Heart left ventricle (tissue), 16 donors: ENCODE data around the gene POMT1. TPM values are rescaled to one million over a fixed set of nuclear protein-coding genes. Genes with fewer than 3 reads are reported as not detected.
A peak's percentile ranks its signal among the peaks of the same experiment; 100 is the strongest.

Experiments
- ATAC-seq, 4 donors: fragments of 200-7000 bp; cut with Tn5 transposase; one replicate each; pipeline ENCODE4 v1.9.1; 2020 to 2022; ENCODE audit warnings: moderate library complexity in 4 of 4, mild to moderate bottlenecking in 3 of 4, moderate number of reproducible peaks in 1 of 4
- DNase-seq, 5 donors: peaks; one replicate each; pipeline ENCODE4 v3.0.0-alpha.2; 2020
- H3K27ac ChIP-seq, 12 donors: fragments of 200-600 bp; sonication (generic) in 4 of 12; one replicate each; pipeline versions ENCODE4 v1.5.0 to v1.8.0; 2016 to 2022; ENCODE audit warnings: mild to moderate bottlenecking in 2 of 12
- H3K27me3 ChIP-seq, 9 donors: fragments of 200-600 bp; sonication (generic) in 2 of 9; one replicate each; pipeline versions ENCODE4 v1.5.1 to v1.8.0; 2016 to 2022; ENCODE audit warnings: mild to moderate bottlenecking in 3 of 9
- H3K36me3 ChIP-seq, 9 donors: fragments of 200-600 bp; sonication (generic) in 2 of 9; one replicate each; pipeline versions ENCODE4 v1.5.0 to v1.8.0; 2018 to 2022; ENCODE audit warnings: mild to moderate bottlenecking in 2 of 9
- H3K4me1 ChIP-seq, 12 donors: fragments of 200-600 bp; sonication (generic) in 4 of 12; one replicate each; pipeline versions ENCODE4 v1.5.0 to v1.8.0; 2016 to 2022; ENCODE audit warnings: mild to moderate bottlenecking in 3 of 12
- H3K4me3 ChIP-seq, 12 donors: fragments of 200-600 bp; sonication (generic) in 4 of 12; one replicate each; pipeline versions ENCODE4 v1.5.0 to v1.8.0; 2017 to 2022; ENCODE audit warnings: mild to moderate bottlenecking in 9 of 12, moderate library complexity in 4 of 12
- H3K9me3 ChIP-seq, 12 donors: fragments of 200-600 bp; sonication (generic) in 4 of 12; one replicate each; pipeline versions ENCODE4 v1.5.0 to v1.8.0; 2016 to 2022; ENCODE audit warnings: mild to moderate bottlenecking in 1 of 12
- POLR2A ChIP-seq, 2 donors: fragments of 450-650 bp; IDR thresholded peaks; one replicate each; pipeline ENCODE4 v1.6.1; 2017; ENCODE audit warnings: antibody characterized with exemption in 2 of 2, mild to moderate bottlenecking in 2 of 2, moderate library complexity in 2 of 2
- WGBS, 4 donors: extraction: QIAGEN DNeasy Blood & Tissue Kit in 2 of 4; methylation state at CpG; one replicate each; pipeline versions ENCODE4 v1.1.5 to v1.1.7; 2013 to 2018; 5-methylcytosine and 5-hydroxymethylcytosine counted together
- intact Hi-C, 10 donors: fragments of 100-400 bp; cut with DNase I; formaldehyde crosslinking; loops; one replicate each; pipeline versions ENCODE4 v1.11.1 to v1.14.2; 2022
- polyA plus RNA-seq, 2 donors: library from polyadenylated mRNA; stranded (reverse); fragments of 200-250 nt; gene quantifications; one replicate each; pipeline ENCODE4 v1.2.3, GENCODE V29; 2013
- total RNA-seq, 9 donors: library from RNA; depleted of rRNA in 2 of 9; stranded (reverse); fragments of >200 nt in 2 of 9; fragmentation: NEBNext Ultra II Directional in 3 of 9; extraction: Animal tissue kit (Norgen Biotek cat#: 25700) in 3 of 9; gene quantifications; one replicate each; pipeline versions ENCODE4 v1.1.0 to v1.2.4, GENCODE V29; 2016 to 2023
- TF ChIP-seq, protein P1 (sequence below), 12 donors: fragments of 200-600 bp; sonication (generic) in 4 of 12; IDR thresholded peaks; one replicate each; pipeline versions ENCODE4 v1.5.0 to v1.8.0; 2018 to 2022; ENCODE audit warnings: antibody characterized with exemption in 12 of 12, mild to moderate bottlenecking in 5 of 12
- donor health status: ischemic (EF 13 %, LVEDD 7.1; RV severe dilation, severe dysfunction).
- donor health status: healthy with polysubstance abuse.
- donor health status: DM: no; HTN: yes; CAD: no.
- donor health status: DM: no; HTN: no; CAD: no.
- donor health status: ischemic (EF 25% LVEDD 6.9; RV normal size, moderate dysfunction).
- donor health status: ischemic (EF 25% LVEDD 5.7; RV mildly dilated, moderate dysfunction).
- donor health status: healthy.
- donor health status: DM: yes; HTN: yes; CAD: no.
- donor health status: ischemic (EF 35%, LVEDD 5.7; RV mildly dilated, moderate dysfunction).
- donor health status: nonischemic (EF 11% LVEDD 7.7; RV severe dilation, severe dysfunction).
- donor health status: DM: yes; HTN: yes; CAD: no.
- donor health status: PGD.
- donor health status: ischemic (EF 29% LVEDD 5.4; RV normal size, mild dysfunction).
- donor health status: nonischemic (EF 23%, LVEDD 6.1; RV moderate dilation, normal function).

Gene POMT1
- total and polyA plus RNA-seq, 11 donors: 15.3 to 28.8 (median 20.3) TPM

DNA sequence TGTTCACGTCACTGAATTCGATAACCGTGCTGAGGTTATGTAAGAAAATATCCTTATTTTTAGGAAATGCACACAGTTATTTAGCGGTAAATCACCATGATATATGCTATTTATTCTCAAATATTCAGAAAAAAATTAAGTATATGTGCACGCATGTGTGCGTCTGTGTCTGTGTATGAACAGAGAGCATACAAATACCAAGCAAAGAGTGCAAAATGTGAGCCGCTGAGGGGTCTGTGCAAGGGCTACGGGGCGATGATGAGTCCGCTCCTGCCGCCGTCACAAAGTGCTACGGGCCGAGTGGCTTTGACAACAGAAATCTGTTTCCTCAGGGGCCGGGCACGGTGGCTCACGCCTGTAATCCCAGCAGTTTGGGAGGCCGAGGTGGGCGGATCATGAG lies 35.2 kb downstream of the POMT1 start:
- H3K4me3 ChIP-seq: no peak overlapping the region
- ATAC-seq (no peak), DNase-seq (no peak)
- peaks cover 0 to 5% (median 0%) of the 10 kb centered on the region in 12 donors for H3K4me1 ChIP-seq
- 92 to 96% (median 94%) methylated on average over 19 of the region's 19 CpGs for WGBS, 4 donors
- H3K27ac ChIP-seq: no peak overlapping the region
- TF ChIP-seq POLR2A (IDR thresholded peaks at IDR 0.05): no peak
- TF ChIP-seq, protein P1, sequence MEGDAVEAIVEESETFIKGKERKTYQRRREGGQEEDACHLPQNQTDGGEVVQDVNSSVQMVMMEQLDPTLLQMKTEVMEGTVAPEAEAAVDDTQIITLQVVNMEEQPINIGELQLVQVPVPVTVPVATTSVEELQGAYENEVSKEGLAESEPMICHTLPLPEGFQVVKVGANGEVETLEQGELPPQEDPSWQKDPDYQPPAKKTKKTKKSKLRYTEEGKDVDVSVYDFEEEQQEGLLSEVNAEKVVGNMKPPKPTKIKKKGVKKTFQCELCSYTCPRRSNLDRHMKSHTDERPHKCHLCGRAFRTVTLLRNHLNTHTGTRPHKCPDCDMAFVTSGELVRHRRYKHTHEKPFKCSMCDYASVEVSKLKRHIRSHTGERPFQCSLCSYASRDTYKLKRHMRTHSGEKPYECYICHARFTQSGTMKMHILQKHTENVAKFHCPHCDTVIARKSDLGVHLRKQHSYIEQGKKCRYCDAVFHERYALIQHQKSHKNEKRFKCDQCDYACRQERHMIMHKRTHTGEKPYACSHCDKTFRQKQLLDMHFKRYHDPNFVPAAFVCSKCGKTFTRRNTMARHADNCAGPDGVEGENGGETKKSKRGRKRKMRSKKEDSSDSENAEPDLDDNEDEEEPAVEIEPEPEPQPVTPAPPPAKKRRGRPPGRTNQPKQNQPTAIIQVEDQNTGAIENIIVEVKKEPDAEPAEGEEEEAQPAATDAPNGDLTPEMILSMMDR (IDR thresholded peaks at IDR 0.05): no peak
- no peaks in the 10 kb centered on the region for H3K27me3 ChIP-seq
- peaks cover 0 to 12% (median 6%) of the 10 kb centered on the region in 12 donors for H3K9me3 ChIP-seq
- H3K36me3 ChIP-seq: no peaks in the 10 kb centered on the region
- intact Hi-C loops: loop anchor here in 1 of 10 donors (10.0 kb wide), 1 partner anchor 207 kb away; the partner anchor contains the start of gene RAPGEF1

DNA sequence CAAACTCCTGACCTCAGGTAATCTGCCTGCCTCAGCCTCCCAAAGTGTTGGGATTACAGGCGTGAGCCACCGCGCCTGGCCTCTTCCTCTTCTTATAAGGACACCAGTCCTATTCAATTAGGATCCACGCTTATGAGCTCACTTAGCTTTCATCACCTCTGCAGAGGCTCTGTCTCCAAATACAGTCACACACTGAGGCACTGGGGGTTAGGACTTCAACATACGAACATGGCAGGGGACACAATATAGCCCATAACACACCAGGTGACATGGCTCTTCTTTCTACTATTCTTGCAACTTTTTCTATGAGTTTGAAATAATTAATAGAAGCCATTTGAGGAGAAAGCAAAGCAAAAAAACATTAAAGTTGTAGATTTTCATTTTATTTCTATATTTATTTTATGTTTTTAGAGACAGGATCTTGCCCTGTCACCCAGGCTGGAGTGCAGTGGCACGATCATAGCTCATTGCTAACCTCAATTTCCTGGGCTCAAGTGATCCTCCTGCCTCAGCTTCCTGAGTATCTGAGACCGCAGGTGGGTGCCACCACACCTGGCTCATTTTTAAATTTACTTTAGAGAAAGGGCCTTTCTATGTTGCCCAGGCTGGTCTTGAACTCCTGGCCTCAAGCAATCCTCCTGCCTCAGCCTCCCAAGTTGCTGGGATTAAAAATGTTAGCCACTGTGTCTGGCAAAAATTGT lies 36.7 kb downstream of the POMT1 start:
- ATAC-seq (no peak), DNase-seq (no peak)
- Histone ChIP-seq H3K4me1 (peaks cover 0 to 5% (median 0%) of the 10 kb centered on the region in 12 donors), H3K27ac (no peak overlapping the region), H3K36me3 (no peaks in the 10 kb centered on the region), H3K27me3 (peaks cover 0 to 8% (median 0%) of the 10 kb centered on the region in 9 donors), H3K4me3 (no peak overlapping the region), H3K9me3 (peaks cover 0 to 25% (median 16%) of the 10 kb centered on the region in 12 donors)
- TF ChIP-seq, protein P1 (IDR thresholded peaks at IDR 0.05): no peak
- no peak for TF ChIP-seq POLR2A (IDR thresholded peaks at IDR 0.05)
- WGBS, 4 donors: 86 to 87% (median 86%) methylated on average over 7 of the region's 7 CpGs
- intact Hi-C loops: loop anchor here in 1 of 10 donors (10.0 kb wide), 1 partner anchor 205 kb away; the partner anchor contains the start of gene RAPGEF1

DNA sequence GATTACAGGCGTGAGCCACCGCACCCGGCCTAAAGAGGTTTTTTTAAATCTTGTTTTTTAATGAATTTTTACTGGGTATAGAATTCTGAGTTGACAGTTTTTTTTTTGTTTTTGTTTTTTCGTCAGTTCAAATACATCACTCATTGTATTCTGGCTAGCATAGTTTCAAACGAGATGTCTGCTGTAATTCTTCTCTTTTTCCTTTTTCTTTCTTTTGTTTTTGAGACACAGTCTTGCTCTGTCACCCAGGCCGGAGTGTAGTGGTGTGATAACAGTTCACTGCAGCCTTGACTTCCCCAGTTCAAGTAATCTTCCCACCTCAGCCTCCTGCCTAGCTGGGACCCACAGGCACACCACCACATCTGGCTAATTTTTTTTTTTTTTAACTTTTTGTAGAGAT lies 40.4 kb downstream of the POMT1 start:
- 89 to 94% (median 92%) methylated on average over 6 of the region's 6 CpGs for WGBS, 4 donors
- no peak overlapping the region for H3K4me3 ChIP-seq
- H3K36me3 ChIP-seq: no peaks in the 10 kb centered on the region
- H3K27me3 ChIP-seq: peaks cover 7 to 45% (median 27%) of the 10 kb centered on the region in 9 donors
- TF ChIP-seq, protein P1 (IDR thresholded peaks at IDR 0.05): no peak
- no peak for TF ChIP-seq POLR2A (IDR thresholded peaks at IDR 0.05)
- H3K27ac ChIP-seq: no peak overlapping the region
- peaks cover 0 to 27% (median 16%) of the 10 kb centered on the region in 12 donors for H3K9me3 ChIP-seq
- no peak for DNase-seq
- intact Hi-C loops: no loop called here
- no peak for ATAC-seq
- peaks cover 0 to 20% (median 8%) of the 10 kb centered on the region in 12 donors for H3K4me1 ChIP-seq

DNA sequence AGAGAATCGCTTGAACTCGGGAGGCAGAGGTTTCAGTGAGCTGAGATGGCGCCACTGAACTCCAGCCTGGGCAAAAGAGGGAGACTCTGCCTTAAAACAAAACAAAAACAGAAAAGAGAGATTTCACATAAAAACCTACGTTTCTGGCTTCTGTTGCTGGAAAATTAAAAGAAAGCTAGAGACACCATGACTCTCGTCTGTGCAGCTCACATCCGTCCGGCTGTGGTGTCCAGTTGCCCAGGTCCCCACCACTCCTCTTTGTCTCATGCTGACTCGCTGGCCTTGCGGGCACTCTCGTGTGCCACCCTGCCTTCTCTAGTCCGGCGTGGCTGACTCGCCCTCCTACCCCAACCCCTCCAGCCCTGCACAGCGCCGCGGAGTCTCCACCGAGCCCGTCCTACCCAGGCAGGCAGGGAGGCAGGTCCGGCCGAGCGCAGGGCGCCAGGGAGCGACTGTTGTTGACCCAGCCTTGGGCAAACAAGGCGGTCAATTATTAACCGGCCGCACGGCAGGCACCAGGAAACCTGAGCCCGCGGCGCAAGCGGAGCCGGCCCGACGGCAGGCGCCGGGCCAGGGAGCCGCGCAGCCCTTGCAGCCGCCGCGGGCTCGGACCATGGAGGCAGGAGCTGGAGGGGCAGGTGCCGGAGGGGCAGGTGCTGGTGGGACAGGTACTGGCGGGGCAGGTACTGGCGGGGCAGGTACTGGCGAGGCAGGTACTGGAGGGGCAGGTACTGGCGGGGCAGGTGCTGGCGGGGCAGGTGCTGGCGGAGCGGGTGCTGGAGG lies 42.5 kb downstream of the POMT1 start, which contains the start of gene PRRT1B:
Gene PRRT1B (plus strand): TSS at position 521 of the 783 bp plus-strand sequence. CDS start 93 bp downstream, at position 614.
- intact Hi-C loops: no loop called here
- Histone ChIP-seq H3K27me3 (peaks cover 11 to 52% (median 39%) of the 10 kb centered on the region in 9 donors), H3K9me3 (peaks cover 0 to 27% (median 16%) of the 10 kb centered on the region in 12 donors), H3K27ac (no peak within 1 kb of the TSS), H3K4me1 (peaks cover 0 to 20% (median 8%) of the 10 kb centered on the region in 12 donors), H3K36me3 (no peaks in the 10 kb centered on the region), H3K4me3 (peak within 1 kb of the TSS in 4 of 12 donors; percentile 20 to 41 (median 32))
- 20 to 43% (median 27%) methylated on average over 28 to 50 of the region's 50 CpGs for WGBS, 4 donors
- peak in 1 of 5 donors; percentile 65 for DNase-seq
- TF ChIP-seq, protein P1 (IDR thresholded peaks at IDR 0.05): no peak
- no peak for TF ChIP-seq POLR2A (IDR thresholded peaks at IDR 0.05)
- ATAC-seq: peak in 2 of 4 donors; percentile 12 to 44
